WTC11 (cell line): ENCODE results near the gene CBLN2. TPM values are rescaled to one million over a fixed set of nuclear protein-coding genes. Genes with fewer than 3 reads are reported as not detected.

Source experiments
- ATAC-seq: fragments of 200-7000 bp; cut with Tn5 transposase; 2 replicates; pipeline ENCODE4 v1.10.0; 2021; ENCODE audit warnings: mild to moderate bottlenecking, moderate library complexity
- CTCF ChIA-PET: fragments of 300-600 bp; sonication (Branson Sonifier 250); formaldehyde crosslinking; loops from one replicate; lab custom pipeline; 2021; ENCODE audit warnings: antibody characterized with exemption; lab: Charles Lee
- POLR2A ChIA-PET: fragments of 350-600 bp; sonication (Branson Sonifier 250); formaldehyde crosslinking; loops from one replicate; lab custom pipeline; 2021; ENCODE audit warnings: antibody characterized with exemption; lab: Charles Lee
- DNase-seq: peaks from one replicate; pipeline ENCODE4 v3.0.0; 2021; ENCODE audit warnings: low spot score
- H3K27ac Mint-ChIP-seq: 2 replicates; pipeline ENCODE4 v1.8.0; 2021; ENCODE audit warnings: mixed read lengths
- H3K27me3 Mint-ChIP-seq: 2 replicates; pipeline ENCODE4 v1.8.0; 2021; ENCODE audit warnings: low read depth, mild to moderate bottlenecking, moderate library complexity, mixed read lengths
- H3K36me3 Mint-ChIP-seq: 2 replicates; pipeline ENCODE4 v1.8.0; 2021; ENCODE audit warnings: mixed read lengths
- H3K4me1 Mint-ChIP-seq: 2 replicates; pipeline ENCODE4 v1.8.0; 2022; ENCODE audit warnings: mixed read lengths
- H3K4me3 Mint-ChIP-seq: 2 replicates; pipeline ENCODE4 v1.8.0; 2021; ENCODE audit warnings: mild to moderate bottlenecking, moderate library complexity, mixed read lengths
- H3K9me3 Mint-ChIP-seq: 2 replicates; pipeline ENCODE4 v1.8.0; 2021; ENCODE audit warnings: mixed read lengths
- ATF2 ChIP-seq: sonication (generic); formaldehyde crosslinking; IDR thresholded peaks from 2 replicates; pipeline ENCODE4 v1.8.1; 2022; ENCODE audit warnings: low read depth, missing genetic modification reagents, borderline replicate concordance
- ATF3 ChIP-seq: sonication (generic); formaldehyde crosslinking; conservative IDR thresholded peaks from 2 replicates; pipeline ENCODE4 v1.8.1; 2022; ENCODE audit warnings: mild to moderate bottlenecking, missing genetic modification reagents
- ATF6 ChIP-seq: sonication (generic); formaldehyde crosslinking; IDR thresholded peaks from 2 replicates; pipeline ENCODE4 v1.8.1; 2023; ENCODE audit warnings: mild to moderate bottlenecking, missing genetic modification reagents
- CBFB ChIP-seq: sonication (generic); formaldehyde crosslinking; IDR thresholded peaks from 2 replicates; pipeline ENCODE4 v1.8.1; 2022; ENCODE audit warnings: mild to moderate bottlenecking, low read depth, missing genetic modification reagents
- E2F5 ChIP-seq: sonication (generic); formaldehyde crosslinking; IDR thresholded peaks from 2 replicates; pipeline ENCODE4 v1.8.1; 2022; ENCODE audit warnings: mild to moderate bottlenecking, moderate library complexity, missing genetic modification reagents
- ESRRA ChIP-seq: sonication (generic); formaldehyde crosslinking; IDR thresholded peaks from 2 replicates; pipeline ENCODE4 v1.8.1; 2022; ENCODE audit warnings: mild to moderate bottlenecking, missing genetic modification reagents, borderline replicate concordance
- HMGA2 ChIP-seq: fragments of 250-450 bp; sonication (Bioruptor Pico); IDR thresholded peaks from 2 replicates; pipeline ENCODE4 v1.4.0; 2021; ENCODE audit warnings: mild to moderate bottlenecking, moderate library complexity
- KAT7 ChIP-seq: sonication (generic); formaldehyde crosslinking; IDR thresholded peaks from 2 replicates; pipeline ENCODE4 v1.8.1; 2023; ENCODE audit warnings: missing genetic modification reagents, mild to moderate bottlenecking, borderline replicate concordance
- MAX ChIP-seq: sonication (generic); formaldehyde crosslinking; IDR thresholded peaks from 2 replicates; pipeline ENCODE4 v1.8.0; 2022; ENCODE audit warnings: mild to moderate bottlenecking, missing genetic modification reagents
- NR1H2 ChIP-seq: sonication (generic); formaldehyde crosslinking; IDR thresholded peaks from 2 replicates; pipeline ENCODE4 v1.9.0; 2021; ENCODE audit warnings: mild to moderate bottlenecking, moderate library complexity, missing genetic modification reagents
- PREB ChIP-seq: sonication (generic); formaldehyde crosslinking; IDR thresholded peaks from 2 replicates; pipeline ENCODE4 v1.8.1; 2022; ENCODE audit warnings: mild to moderate bottlenecking, missing genetic modification reagents, moderate library complexity, borderline replicate concordance
- SP1 ChIP-seq: sonication (generic); formaldehyde crosslinking; conservative IDR thresholded peaks from 2 replicates; pipeline ENCODE4 v1.8.1; 2022; ENCODE audit warnings: missing genetic modification reagents
- ZBTB43 ChIP-seq: sonication (generic); formaldehyde crosslinking; IDR thresholded peaks from 2 replicates; pipeline ENCODE4 v1.8.1; 2023; ENCODE audit warnings: mild to moderate bottlenecking, missing genetic modification reagents
- ZMAT4 ChIP-seq: fragments of 250-450 bp; sonication (Bioruptor Pico); IDR thresholded peaks from 2 replicates; pipeline ENCODE4 v1.9.0; 2021; ENCODE audit warnings: mild to moderate bottlenecking
- ZNF532 ChIP-seq: fragments of 250-450 bp; sonication (Bioruptor Pico); IDR thresholded peaks from 2 replicates; pipeline ENCODE4 v1.9.0; 2021; ENCODE audit warnings: mild to moderate bottlenecking, borderline replicate concordance
- ZSCAN18 ChIP-seq: fragments of 250-450 bp; sonication (Bioruptor Pico); IDR thresholded peaks from 2 replicates; pipeline ENCODE4 v2.1.2; 2022; ENCODE audit warnings: mild to moderate bottlenecking, moderate library complexity
- total RNA-seq: library from RNA; stranded (reverse); gene quantifications from 3 replicates; pipeline ENCODE4 v1.2.3, GENCODE V29; 2021

The CBLN2 gene
- total RNA-seq, 1 experiment from 2014 or later, result not detected

GRCh38 chr18:72504866-72505265, 39.3 kb downstream of the CBLN2 start:
- Mint-ChIP-seq H3K4me3 (no peak overlapping the region), H3K27ac (no peak overlapping the region), H3K4me1 (no peaks in the 10 kb centered on the region), H3K36me3 (peaks cover 44% of the 10 kb centered on the region), H3K27me3 (peaks cover 6% of the 10 kb centered on the region), H3K9me3 (peaks cover 58% of the 10 kb centered on the region)
- DNase-seq (no peak), ATAC-seq (no peak)
- ChIA-PET CTCF (no interaction called here), POLR2A (no interaction called here)
- TF ChIP-seq MAX, result no peak
- TF ChIP-seq ZNF532 (CRISPR knock-in tag), result no peak
- no peak for TF ChIP-seq E2F5
- no peak for TF ChIP-seq NR1H2 (CRISPR knock-in tag)
- no peak for TF ChIP-seq ATF2 (CRISPR knock-in tag)
- TF ChIP-seq HMGA2 (CRISPR knock-in tag), result no peak
- TF ChIP-seq ZSCAN18, result no peak
- no peak for TF ChIP-seq CBFB
- no peak for TF ChIP-seq PREB (CRISPR knock-in tag)
- no peak for TF ChIP-seq KAT7 (CRISPR knock-in tag)
- TF ChIP-seq ATF6 (CRISPR knock-in tag), result no peak
- no peak for TF ChIP-seq ZBTB43 (CRISPR knock-in tag)
- TF ChIP-seq ZMAT4 (CRISPR knock-in tag), result no peak
- TF ChIP-seq ESRRA (CRISPR knock-in tag), result no peak
- no peak for TF ChIP-seq SP1
- TF ChIP-seq ATF3 (CRISPR knock-in tag), result no peak
